GM19240 (cell line): ENCODE data around the gene ACSS1.

Experiments
- DNase-seq: peaks from one replicate; pipeline ENCODE4 v3.0.0; 2011; ENCODE audit warnings: low spot score; ENCODE audit not compliant: insufficient read length

ACSS1 gene

DNA sequence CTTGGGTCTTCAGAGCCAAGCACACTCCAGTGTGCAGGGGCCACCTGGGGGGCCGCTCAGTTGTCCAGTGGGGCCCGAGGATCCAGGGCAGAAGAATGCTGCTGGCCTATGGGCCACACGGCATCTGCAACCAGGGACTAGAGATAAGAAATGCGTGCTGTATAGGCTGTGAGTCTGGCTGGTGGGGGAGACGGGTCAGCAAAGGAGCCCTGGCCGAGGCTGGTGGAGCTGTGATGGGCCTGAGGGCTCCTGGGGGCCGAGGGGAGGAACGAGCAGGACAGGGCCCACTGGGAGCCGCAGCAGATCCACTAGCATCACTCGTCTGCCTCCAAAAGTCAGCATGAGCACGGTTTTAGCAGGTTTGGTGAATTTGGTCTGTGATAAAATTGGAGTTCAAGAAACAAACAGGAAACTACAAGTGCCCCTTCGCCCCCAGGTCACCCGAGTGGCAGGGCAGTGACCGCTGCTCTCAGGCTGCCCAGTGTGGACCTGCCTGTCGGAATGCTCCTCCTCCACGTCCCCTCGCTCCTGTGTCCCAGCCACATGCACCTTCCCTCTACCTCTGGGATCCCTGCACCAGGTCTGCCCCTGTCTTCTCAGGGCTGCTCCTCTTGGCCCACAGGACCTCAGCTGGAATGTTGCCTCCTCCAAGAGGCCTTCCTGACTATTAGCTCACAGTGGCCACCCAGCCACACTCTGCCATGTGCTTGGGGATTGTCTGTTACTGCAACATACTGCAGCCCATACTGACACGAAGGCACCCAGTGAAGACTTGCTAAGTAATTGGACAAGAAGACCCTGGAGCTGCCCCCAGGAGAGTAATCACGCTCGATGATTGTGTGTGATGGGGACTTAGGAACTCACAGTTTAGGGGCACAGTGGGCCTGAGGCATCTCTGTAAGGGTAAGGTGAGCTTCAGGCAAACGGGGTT is 10.9 kb downstream of the ACSS1 start:
- DNase-seq: no peak

DNA sequence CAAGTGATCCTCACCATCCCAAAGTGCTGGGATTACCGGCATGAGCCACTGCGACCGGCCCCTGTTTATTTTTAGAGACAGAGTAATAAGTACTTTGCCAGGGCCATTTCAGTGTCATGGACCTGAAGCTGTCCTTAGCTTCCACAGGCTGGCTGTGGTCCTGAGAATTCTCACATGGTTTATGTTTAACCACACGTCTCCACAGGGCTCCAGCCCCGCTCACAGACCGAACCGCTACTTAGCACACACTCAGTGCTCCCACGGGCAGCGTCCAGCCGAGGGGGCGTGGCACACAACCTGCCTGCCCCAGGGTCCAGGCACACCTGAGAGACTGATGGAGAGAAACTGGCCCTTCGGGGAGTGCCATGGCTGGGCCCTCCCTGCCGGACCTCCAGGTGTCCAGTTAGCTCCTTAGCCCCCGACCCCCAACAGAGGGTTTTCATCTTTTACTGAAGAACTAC is 11.7 kb downstream of the ACSS1 start:
- no peak for DNase-seq

DNA sequence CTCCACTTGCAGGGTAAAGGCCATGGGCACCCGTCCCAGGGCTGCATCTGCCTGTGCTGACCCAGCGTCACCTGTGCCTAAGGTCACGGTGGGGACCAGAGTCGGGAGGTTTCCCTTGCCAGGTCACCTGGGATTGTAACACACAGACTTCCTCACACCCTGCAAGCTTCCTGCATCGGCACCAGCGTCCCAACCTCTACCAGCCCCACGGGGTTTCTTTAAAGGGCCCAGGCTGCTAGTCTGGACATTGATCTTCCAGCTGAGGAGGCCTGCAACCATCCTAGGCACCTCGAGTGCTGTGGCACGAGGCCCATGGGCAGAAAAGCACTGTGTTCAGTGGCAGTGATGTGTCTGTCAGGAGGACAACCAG is 12.6 kb downstream of the ACSS1 start:
- no peak for DNase-seq

DNA sequence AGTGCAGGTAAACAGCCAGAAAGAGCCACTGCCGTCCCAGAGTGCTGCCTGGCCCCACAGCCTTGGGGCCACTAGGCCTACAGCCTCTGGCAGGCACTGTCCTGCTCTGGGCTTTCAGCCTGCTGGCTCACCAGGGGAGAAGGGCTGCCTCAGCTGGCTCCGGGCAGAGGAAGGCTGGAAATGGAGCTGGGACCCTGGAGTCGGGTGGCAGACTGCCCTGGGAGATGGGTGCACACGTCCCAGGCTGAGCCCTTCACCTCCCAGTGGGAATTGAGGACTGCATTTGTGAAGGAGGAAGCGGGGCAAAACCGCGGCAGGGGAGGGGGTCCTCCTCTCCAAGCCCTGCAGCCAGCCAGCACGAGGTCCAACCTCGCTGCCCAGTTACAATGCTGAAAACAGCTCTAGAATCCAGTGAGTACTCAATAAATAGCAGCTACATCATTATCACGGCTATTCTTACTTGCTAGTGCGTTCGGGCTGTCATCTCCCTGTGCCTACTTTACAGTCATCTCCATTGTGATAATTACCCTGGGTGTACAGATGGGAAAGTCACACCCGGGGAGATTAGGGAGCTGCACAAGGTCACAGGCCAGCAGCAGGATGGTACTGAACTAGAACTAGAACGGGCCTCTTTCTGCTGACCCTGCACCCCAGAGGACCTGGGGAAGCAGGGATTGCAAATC is 13.1 kb downstream of the ACSS1 start:
- no peak for DNase-seq

DNA sequence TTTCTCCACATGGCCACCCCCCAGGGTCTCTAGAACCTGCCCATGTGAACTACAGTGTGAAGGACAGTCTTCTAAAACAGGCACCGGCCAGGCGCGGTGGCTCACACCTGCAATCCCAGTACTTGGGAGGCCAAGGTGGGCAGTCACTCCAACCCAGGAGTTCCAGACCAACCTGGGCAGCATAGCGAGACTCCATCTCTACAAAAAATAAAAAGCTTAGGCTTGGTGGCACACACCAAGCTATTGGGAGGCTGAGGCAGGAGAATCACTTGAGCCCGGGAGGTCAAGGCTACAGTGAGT is 13.7 kb downstream of the ACSS1 start:
- no peak for DNase-seq

DNA sequence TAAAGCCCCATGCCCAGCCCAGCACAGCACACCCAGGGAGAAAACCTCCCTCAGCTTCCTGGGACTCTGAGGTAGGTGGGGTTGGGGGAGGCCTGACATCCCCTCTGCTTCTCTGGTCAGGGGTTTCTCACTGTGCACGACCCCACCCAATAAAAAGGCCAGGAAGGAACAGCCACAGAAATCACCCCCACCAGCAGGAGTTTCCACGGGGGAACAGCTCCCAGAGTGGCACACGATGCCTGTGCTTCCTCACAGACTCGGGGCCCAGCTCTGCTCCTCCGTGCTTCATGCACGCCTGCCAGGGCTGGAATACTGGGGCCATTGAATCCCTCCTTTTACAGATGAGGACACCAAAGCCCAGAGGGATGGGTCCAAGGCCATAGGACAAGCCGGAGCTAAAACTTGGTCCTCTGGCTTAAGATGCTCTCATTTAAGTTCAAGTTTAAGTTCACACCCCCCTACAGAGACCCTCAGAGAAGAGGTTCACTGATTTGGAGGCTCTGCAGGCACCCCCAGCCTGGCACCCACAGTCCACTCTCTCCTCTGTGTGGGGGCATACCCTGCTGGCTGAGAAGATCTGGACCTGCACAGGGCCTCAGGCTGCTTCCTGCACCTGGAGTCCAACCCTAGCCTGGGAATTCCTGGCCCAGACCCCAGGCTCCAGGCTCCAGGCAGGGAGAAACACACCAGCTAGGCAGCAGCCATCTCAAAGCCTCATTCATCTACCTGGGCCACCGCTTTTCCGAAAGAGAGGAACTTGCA is 14.3 kb downstream of the ACSS1 start:
- no peak for DNase-seq

DNA sequence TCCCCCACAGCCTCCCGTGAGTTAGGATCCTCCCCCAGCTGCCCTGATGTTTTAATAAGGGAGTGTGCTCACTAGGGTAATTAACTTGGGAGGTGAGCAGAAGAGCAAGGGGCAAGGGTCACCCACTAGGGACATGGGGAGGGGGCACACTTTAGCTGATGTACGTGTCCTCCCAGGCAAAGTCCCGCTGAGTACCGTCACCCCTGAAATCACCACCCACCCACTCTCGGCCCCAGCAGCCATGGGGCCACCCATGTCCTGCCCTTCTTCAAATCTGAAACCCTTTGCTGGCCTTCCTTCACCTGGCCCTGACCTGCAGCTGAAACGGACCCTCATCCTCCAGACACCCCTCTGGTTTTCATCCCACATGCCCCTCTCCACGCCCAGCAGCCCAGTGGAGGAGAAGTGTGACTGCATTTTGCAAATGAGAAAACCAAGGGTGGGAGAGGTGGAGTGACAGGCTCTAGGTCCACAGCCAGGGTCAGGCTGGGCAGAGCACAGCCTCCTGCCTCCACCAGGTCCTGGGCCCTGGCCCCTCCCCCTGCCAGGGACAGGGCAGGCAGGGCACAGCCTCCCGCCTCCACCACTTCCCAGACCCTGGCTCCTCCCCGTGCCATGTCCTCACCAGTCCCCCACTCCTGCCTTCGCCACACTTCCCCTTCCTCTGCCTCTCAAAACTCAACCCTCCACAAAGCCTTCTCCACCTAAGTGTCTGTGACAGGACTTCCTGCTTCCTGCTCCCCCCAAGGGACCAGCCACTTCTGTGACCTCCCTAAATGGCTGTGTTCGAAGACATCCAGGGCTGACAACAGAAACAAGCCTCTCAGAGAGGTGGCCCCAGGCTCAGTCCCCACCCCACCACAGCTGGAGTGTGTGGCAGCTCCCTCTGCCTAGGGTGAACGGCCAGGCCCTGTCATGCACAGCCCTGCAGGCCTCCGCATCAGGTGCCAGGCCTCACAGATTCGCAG is 15.1 kb downstream of the ACSS1 start:
- peak; percentile 79 for DNase-seq

DNA sequence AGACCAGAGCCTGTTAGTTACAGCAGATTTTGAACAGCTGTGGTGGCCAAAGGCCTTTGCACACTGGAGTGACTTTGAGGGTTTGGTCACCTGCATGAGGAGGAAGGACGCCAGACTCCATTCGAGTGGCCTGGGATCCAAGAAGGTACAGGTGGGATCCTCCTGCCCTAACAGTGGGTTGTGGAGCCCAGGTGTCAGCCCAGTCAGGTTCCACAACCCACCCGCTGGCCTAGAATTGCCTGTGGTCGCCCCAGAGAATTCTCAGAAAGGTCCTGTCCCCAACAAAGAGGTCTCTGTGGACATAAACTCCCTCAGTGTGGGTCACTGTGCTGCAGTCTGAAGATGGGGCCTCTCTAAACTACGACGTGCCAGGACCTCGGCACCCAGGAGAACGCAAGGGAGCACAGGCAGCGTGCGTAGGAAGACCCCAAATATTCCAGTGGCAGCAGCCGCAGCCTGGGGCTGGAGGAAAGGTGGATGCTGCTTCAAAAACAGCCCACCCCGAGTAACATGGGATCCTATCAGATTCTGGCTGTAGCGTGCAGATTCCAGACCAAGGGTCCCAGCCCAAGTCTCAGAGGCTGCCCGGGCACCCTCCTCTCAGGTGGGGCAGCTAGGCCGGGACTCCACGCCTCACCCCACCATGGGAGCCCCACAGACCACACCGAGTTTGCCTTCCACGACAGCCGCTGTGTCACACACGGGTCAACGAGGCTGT is 16.0 kb downstream of the ACSS1 start:
- no peak for DNase-seq

DNA sequence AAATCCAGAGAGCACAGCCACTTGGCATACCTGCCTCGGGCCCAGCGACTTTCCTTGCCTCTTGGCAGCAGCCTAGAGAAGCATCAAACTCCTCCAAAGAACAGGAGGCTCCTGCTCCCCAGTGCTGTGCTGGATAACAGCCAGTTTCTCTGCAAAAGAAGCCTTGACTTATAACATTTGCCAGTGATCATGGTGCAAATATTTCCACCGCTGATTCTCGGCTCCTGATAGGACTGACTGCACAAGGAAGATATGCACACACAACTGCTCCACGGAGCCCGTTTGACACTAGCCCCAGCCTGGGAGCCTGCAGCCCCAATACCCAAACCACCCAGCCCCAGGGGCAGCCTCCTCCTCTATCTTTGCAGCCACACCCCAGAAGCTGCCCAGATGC is 17.5 kb downstream of the ACSS1 start:
- DNase-seq: no peak

DNA sequence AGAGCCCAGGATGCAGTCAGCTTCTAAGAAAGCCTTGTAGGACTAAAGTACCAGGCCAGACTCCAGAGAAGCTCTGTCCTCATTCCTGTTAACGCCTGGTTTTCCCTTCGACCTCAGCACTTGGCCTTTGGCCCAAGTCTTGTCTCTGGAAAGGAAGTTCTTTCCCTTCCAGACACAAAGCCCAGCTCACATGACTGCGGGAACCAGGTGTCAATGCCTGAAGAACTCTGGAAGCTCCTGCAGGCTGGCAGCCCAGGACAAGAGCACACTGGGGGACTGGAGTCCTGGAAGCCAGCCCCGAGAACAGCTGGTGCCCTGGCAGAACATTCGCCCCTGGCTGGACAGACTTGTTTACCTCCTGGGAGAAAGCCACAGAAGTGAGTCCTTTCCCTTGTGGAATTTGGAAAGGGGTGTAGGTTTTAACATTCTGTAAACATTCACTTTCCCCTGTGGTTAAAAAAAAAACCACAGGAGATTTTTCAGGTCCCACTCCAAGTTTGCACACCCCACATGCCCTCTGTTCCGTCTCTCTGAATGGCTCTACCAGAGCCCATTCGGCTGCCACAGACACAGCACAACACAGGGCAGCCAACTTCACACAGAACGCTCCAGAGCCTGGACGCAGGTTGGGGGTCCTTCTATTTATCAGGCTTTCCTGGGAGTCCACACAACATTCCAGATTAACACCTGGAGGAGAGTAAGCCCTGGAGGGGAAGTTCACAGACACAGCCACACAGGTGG is 18.1 kb downstream of the ACSS1 start:
- no peak for DNase-seq

DNA sequence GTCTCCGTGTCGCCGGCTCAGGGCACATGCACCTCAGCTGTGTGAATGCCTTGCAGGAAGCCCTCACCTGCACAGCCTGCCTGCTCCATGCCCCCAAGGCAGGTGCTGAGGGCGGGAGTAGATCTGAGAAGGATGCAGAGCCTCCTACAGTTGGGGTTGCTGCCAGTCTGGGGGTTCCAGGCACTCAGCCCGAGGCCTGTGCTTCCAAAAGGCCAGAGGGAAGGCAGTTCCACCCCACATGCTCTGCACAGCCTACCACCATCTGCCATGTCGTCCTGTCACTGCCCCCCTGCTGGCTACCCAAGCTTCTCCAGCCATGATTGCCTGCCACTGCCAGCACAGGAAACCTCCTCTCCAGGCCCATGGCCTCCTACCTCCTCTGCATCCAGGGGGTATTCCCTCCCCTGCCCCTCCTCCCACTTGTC is 19.3 kb downstream of the ACSS1 start:
- DNase-seq: no peak

DNA sequence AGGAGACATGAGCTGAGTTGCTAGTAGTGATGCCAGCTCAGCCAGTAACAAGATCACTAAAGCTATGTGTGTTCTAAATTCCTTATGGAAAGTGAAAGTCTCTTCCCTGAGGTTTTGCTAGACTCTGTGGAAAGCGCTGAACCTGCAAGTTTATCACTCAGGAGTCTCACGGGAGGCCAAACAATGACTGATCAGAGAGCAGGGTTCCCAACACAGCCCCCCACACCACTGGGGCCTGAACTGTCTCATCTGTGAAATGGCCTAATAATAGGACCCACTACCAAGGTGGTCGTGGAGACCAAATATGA is 19.9 kb downstream of the ACSS1 start:
- DNase-seq: no peak

DNA sequence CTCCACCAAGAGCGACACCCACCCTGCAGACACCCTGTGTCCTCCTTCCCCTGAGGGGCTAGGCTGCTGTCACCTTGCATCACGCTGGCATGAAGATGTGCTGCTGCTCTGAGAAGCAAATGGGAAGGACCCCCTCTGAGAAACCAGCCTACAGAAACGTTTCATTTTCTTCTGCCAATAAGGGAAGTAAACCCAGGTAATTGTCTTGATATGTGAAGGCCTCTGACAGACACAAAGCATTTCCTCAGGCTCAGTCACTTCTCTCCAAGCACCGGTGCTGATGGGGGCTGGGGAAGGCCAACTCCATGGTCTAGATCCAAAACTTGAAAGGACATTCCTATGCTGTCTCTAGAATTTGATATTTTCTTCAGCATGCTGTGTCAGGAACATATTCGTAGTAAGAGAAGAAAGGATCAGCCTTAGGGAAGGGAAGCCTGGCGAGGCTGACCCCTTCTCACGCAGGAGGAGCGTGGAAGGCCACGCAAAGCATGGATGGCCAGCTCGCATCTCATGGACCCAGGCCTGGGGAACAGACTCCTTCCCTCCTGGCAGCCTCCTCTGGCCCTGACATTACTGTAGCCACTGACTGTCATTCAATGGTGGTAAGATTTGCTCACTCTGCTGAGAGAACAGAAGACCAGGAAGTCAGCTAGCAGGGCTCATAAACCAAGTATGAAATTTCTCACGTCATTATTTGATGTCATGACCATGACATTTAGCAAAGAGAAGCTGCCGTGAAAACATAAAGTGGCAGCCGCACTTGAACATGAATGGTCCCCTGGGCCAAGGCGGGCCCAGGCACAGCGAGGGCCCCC is 20.4 kb downstream of the ACSS1 start:
- DNase-seq: no peak

DNA sequence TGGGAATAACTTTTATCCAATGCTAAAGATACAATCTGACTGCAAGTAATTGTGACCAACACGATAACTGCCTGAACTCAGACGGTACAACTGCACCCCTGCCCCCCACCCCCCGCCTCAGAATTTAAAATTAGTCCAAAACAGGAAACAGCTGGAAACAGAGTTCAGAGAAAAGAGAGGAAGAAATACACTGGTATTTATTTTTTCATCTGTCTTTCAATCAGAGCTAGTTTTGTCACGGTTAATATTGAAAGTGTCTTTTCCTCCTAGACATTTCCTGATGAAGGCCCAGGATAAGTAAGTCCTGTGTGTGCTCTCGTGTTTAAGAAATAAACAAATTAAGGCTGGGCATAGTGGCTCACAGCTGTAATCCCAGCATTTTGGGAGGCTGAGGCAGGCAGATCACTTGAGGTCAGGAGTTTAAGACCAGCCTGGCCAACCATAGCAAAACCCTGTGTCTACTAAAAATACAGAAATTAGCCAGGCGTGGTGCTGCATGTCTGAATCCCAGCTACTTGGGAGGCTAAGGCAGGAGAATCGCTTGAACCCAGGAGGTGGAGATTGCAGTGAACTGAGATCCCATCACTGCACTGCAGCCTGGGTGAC is 21.5 kb downstream of the ACSS1 start:
- DNase-seq: no peak

DNA sequence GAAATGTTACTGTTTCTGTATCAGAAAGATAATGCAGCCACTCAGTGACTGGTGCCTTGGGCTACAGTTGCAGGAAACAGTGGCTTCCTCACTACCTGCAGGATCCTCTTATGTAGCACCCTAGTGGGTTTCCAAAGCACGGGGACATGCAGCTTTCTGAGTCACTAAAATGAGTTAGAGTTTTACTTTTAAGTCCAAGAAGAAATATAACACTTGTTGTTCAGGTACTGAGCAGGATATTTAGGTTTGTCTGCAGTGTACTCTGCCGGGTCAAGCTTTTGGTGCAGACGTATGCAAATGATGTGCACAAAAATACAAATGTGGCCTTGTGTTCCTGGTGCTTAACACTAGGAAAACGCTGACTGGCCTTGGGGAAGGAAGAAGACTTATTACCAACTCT is 22.0 kb downstream of the ACSS1 start:
- DNase-seq: no peak

DNA sequence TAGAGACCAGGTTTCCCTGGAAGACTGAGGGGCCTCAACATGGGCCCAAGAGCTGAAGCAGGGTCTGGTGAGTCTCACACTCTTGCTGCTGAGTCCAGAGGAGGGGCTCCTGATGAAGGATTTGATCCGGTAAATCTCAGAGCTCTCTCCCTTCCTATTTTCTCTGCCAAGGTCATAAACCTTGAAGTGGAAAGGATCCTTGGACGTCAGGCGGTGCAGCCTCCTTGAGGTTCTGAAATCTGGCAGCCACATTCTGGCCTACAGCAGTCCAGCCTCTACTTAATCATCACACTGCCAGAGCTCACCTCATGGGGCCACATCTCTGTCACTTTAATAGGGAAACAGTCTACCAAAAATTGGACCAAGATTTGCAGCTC is 24.0 kb downstream of the ACSS1 start:
- DNase-seq: no peak

DNA sequence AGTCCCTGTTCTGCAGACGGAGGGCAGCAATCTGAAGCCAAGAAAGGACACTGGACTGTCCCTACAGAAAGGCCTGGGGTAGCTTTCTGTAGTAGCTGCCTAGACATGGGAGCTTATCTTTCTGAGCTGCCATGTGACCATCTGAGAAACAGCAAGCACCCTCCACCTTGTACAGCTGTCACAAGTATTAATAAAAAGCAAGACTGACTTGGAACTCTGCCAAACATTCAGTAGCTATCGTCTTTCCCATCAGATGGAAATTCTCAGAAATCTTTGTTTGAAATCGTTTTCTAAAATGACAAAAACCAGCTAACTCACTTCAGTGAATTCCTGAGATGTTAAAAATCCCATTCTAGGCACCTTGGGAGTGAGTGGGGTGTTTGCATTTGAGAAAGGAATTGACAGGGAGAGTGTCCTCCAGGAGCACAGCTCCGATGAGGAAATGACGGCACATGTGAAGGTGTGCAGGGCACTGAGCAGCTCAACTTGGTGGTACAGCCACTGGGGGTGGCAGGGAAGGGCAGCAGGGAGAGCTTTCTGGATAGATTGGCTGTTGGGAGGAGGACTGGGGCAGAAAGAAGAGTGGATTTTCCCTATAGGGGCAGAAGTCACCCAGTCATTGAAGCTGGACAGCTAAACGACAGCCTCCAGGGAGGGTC is 24.5 kb downstream of the ACSS1 start:
- no peak for DNase-seq
